Activated CD8-positive, alpha-beta memory T cell treated with anti-CD3 and anti-CD28 coated beads, Interleukin-2, amount 50 U/mL, for 1 hour (primary cell): Measurements from ENCODE around the gene FOXA3.
A peak's percentile ranks its signal among the peaks of the same experiment; 100 is the strongest.

Experiments used
- DNase-seq: peaks from one replicate; pipeline ENCODE4 v3.0.0-alpha.2; 2020; ENCODE audit errors: extremely low read depth

FOXA3 gene

GRCh38 chr19:45873219-45873772, 9.2 kb downstream of the FOXA3 start:
- no peak for DNase-seq

- DNase-seq: no peak
Observed at GRCh38 chr19:45874620-45874966, 10.5 kb downstream of the FOXA3 start.

GRCh38 chr19:45876161-45876410, 12.0 kb downstream of the FOXA3 start:
- DNase-seq: no peak

- no peak for DNase-seq
Observed at GRCh38 chr19:45876411-45877197, 12.5 kb downstream of the FOXA3 start.

- no peak for DNase-seq
Observed at GRCh38 chr19:45878043-45878794, 14.1 kb downstream of the FOXA3 start.

- DNase-seq: no peak
Observed at GRCh38 chr19:45879055-45879454, 14.9 kb downstream of the FOXA3 start.

GRCh38 chr19:45879971-45880370, 15.8 kb downstream of the FOXA3 start:
- no peak for DNase-seq

- DNase-seq: no peak
Observed at GRCh38 chr19:45881082-45881908, 17.2 kb downstream of the FOXA3 start.

GRCh38 chr19:45881909-45882528, 17.9 kb downstream of the FOXA3 start:
- DNase-seq: no peak

GRCh38 chr19:45882652-45883585, 18.8 kb downstream of the FOXA3 start:
- no peak for DNase-seq

GRCh38 chr19:45883586-45883880, 19.4 kb downstream of the FOXA3 start:
- no peak for DNase-seq

- DNase-seq: no peak
Observed at GRCh38 chr19:45883881-45884681, 20.0 kb downstream of the FOXA3 start.

GRCh38 chr19:45884682-45885555, 20.8 kb downstream of the FOXA3 start:
- DNase-seq: no peak

GRCh38 chr19:45885556-45886426, 21.7 kb downstream of the FOXA3 start, which contains the start of gene IRF2BP1:
Gene IRF2BP1 (minus strand): TSS chr19:45886141. CDS start chr19:45885774, 367 bp downstream.
- peak; percentile 64 for DNase-seq

- peak; percentile 81 for DNase-seq
Observed at GRCh38 chr19:45886427-45887199, 22.5 kb downstream of the FOXA3 start.

- no peak for DNase-seq
Observed at GRCh38 chr19:45887200-45887710, 23.1 kb downstream of the FOXA3 start.
